Cardiac muscle cell (in vitro differentiated cells and primary cell): ENCODE data around the gene TNXB. TPM values are rescaled to one million over a fixed set of nuclear protein-coding genes. Genes with fewer than 3 reads are reported as not detected.

Experiments
- DNase-seq, 2 donors: peaks; one replicate each; pipeline versions ENCODE4 v3.0.0 to v3.0.0-alpha.2; 2010 to 2017; ENCODE audit warnings: low read depth in 1 of 2, low spot score in 1 of 2
- H3K27ac ChIP-seq: fragments of 200-600 bp; sonication (generic); 2 replicates; pipeline ENCODE4 v1.5.1; 2016
- H3K27me3 ChIP-seq: fragments of 200-600 bp; sonication (generic); 2 replicates; pipeline ENCODE4 v1.6.0; 2016; ENCODE audit warnings: control low read depth
- H3K36me3 ChIP-seq: fragments of 200-600 bp; sonication (generic); 2 replicates; pipeline ENCODE4 v1.5.1; 2016; ENCODE audit warnings: control low read depth
- H3K4me1 ChIP-seq: fragments of 200-600 bp; sonication (generic); 2 replicates; pipeline ENCODE4 v1.8.1; 2017; ENCODE audit warnings: low read depth, mild to moderate bottlenecking, mixed run types
- H3K4me3 ChIP-seq: fragments of 200-600 bp; sonication (generic); 2 replicates; pipeline ENCODE4 v1.5.1; 2016; ENCODE audit warnings: mild to moderate bottlenecking
- H3K9me3 ChIP-seq: fragments of 200-600 bp; sonication (generic); 2 replicates; pipeline ENCODE4 v1.5.1; 2017; ENCODE audit warnings: low read depth, mild to moderate bottlenecking, control low read depth
- CTCF ChIP-seq: IDR thresholded peaks from 2 replicates; pipeline ENCODE4 v1.5.1; 2012; ENCODE audit warnings: low read depth, mild to moderate bottlenecking, low read length
- polyA plus RNA-seq: library from polyadenylated mRNA; unstranded; fragments of >200 nt; fragmentation: Nextera tagmentation; extraction: Ambion mirVana; gene quantifications from 2 replicates; pipeline ENCODE4 v1.2.1, GENCODE V29; 2016
- total RNA-seq: library from RNA; depleted of rRNA; stranded (reverse); fragments of >200 nt; gene quantifications from 2 replicates; pipeline ENCODE4 v1.2.3, GENCODE V29; 2016

TNXB gene
- total and polyA plus RNA-seq, 2 experiments from 2014 or later = 0.92 to 9.3 TPM

GRCh38 chr6:32111424-32112066 lies 2.4 kb upstream of the TNXB start:
- no peaks in the 10 kb centered on the region for H3K27me3 ChIP-seq
- no peak for TF ChIP-seq CTCF
- H3K9me3 ChIP-seq = no peaks in the 10 kb centered on the region
- peaks cover 7% of the 10 kb centered on the region for H3K36me3 ChIP-seq
- DNase-seq = peak in 1 of 2 donors; percentile 49
- H3K4me3 ChIP-seq = no peak overlapping the region
- H3K4me1 ChIP-seq = peaks cover 7% of the 10 kb centered on the region
- no peak overlapping the region for H3K27ac ChIP-seq

GRCh38 chr6:32110632-32111031 lies 1.5 kb upstream of the TNXB start:
- Histone ChIP-seq H3K4me3 (no peak overlapping the region), H3K36me3 (peaks cover 2% of the 10 kb centered on the region), H3K9me3 (no peaks in the 10 kb centered on the region), H3K27ac (no peak overlapping the region), H3K27me3 (no peaks in the 10 kb centered on the region), H3K4me1 (peaks cover 7% of the 10 kb centered on the region)
- DNase-seq = no peak
- TF ChIP-seq CTCF = no peak

DNA sequence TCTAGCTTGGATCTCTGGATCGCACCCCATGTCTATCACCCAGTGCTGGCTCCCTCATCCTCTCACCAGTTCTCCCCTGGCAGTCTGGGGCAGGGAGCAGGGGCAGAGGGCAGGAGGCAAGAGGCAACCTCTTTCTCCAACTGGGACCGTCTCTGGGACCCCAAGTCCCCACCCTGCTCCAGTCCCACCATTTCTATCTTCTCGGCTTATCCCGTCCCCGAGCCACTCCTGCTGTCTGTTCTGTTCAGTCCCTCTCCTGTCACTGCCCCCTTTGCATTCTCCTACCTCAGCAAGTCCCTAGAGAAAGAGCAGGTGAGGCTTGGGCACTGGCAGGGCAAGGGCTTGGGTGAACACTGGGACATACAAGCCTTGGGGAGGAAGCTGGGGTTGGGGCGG lies 625 bp upstream of the TNXB start:
- Histone ChIP-seq H3K36me3 (no peaks in the 10 kb centered on the region), H3K27me3 (no peaks in the 10 kb centered on the region), H3K27ac (no peak overlapping the region), H3K4me1 (peaks cover 7% of the 10 kb centered on the region), H3K4me3 (no peak overlapping the region), H3K9me3 (no peaks in the 10 kb centered on the region)
- no peak for DNase-seq
- TF ChIP-seq CTCF = no peak

DNA sequence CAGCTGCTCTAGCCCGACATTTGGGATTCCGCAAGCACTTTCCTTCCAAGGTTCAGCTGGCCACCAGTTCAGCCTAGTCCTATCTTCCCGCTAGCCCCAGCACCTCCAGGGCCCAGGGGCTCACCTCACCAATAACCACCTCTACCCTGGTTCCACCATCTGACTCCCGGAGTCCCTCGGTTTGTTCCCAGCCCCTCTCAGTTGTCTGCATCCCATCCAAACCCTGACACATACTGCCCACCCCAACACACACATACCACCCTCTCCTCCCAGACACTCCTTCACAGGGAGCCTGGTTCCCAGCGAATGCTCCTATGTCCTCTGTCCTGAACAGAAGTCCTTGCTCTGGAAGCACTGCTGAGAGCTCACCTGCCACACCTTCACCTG lies 418 bp downstream of the TNXB start:
- no peak for DNase-seq
- Histone ChIP-seq H3K4me1 (peaks cover 7% of the 10 kb centered on the region), H3K4me3 (no peak overlapping the region), H3K9me3 (no peaks in the 10 kb centered on the region), H3K36me3 (no peaks in the 10 kb centered on the region), H3K27me3 (no peaks in the 10 kb centered on the region), H3K27ac (no peak overlapping the region)
- no peak for TF ChIP-seq CTCF

- TF ChIP-seq CTCF = no peak
- peak in 1 of 2 donors; percentile 78 for DNase-seq
- Histone ChIP-seq H3K36me3 (no peaks in the 10 kb centered on the region), H3K4me3 (no peak overlapping the region), H3K27me3 (no peaks in the 10 kb centered on the region), H3K4me1 (peaks cover 7% of the 10 kb centered on the region), H3K27ac (no peak overlapping the region), H3K9me3 (no peaks in the 10 kb centered on the region)
Measured at GRCh38 chr6:32108094-32108627, 977 bp downstream of the TNXB start.
